H1 (cell line): Measurements from ENCODE around the gene NEURL2. TPM values are rescaled to one million over a fixed set of nuclear protein-coding genes. Genes with fewer than 3 reads are reported as not detected.

ENCODE experiments used
- KDM1A ChIP-seq: fragments of 200-600, 300-600 bp; sonication (generic); IDR thresholded peaks from 2 replicates; pipeline ENCODE4 v1.7.1; 2016; ENCODE audit warnings: mild to moderate bottlenecking, low read length, borderline replicate concordance
- RFX5 ChIP-seq: IDR thresholded peaks from 2 replicates; pipeline ENCODE4 v1.6.1; 2011; ENCODE audit warnings: low read depth, low read length, improper control_type of control experiment, borderline replicate concordance
- SIRT6 ChIP-seq: IDR thresholded peaks from one replicate; pipeline ENCODE4 v1.7.1; 2012; ENCODE audit warnings: low read length, inconsistent platforms
- TEAD4 ChIP-seq: IDR thresholded peaks from 2 replicates; pipeline ENCODE4 v1.6.1; 2012; ENCODE audit warnings: low read depth, low read length, inconsistent platforms, mixed read lengths
- polyA plus RNA-seq, 7 experiments: library from polyadenylated mRNA; depleted of rRNA in 3 of 7; stranded (reverse) in 5 of 7; unstranded in 2 of 7; fragments of >200 nt in 5 of 7; fragments of 200-250 nt in 2 of 7; gene quantifications; 1 replicate in 5 of 7; 2 replicates in 1 of 7; 4 replicates in 1 of 7; pipeline versions ENCODE4 v1.2.1 to v1.2.3, GENCODE V29; 2011 to 2013; ENCODE audit warnings: missing spikeins in 2 of 7, mixed read lengths in 2 of 7
- total RNA-seq: library from RNA; stranded (reverse); fragmentation: NEBNext Ultra II Directional; extraction: Animal tissue kit (Norgen Biotek cat#: 25700); gene quantifications from 2 replicates; pipeline ENCODE4 v1.2.1, GENCODE V29; 2021

The NEURL2 gene
- total and polyA plus RNA-seq, 2 of the 8 experiments (the other 6 are each of a cell fraction or from before 2014, with no cell fraction given): 6.9 TPM

- TF ChIP-seq RFX5: no peak
- no peak for TF ChIP-seq TEAD4
- TF ChIP-seq KDM1A: no peak
- no peak for TF ChIP-seq SIRT6
Observed at GRCh38 chr20:45917790-45918141, 26.8 kb upstream of the NEURL2 start (continued).
